Nephron (organoid): ENCODE measurements around the gene GABRG3.

ENCODE experiments used
- H3K27ac Mint-ChIP-seq, 3 experiments: 2 replicates each; pipeline ENCODE4 v1.8.0; 2020; ENCODE audit warnings: mixed read lengths in 3 of 3, mild to moderate bottlenecking in 2 of 3, moderate library complexity in 1 of 3
- H3K27me3 Mint-ChIP-seq: 2 replicates; pipeline ENCODE4 v1.8.0; 2021; ENCODE audit warnings: low read depth, mild to moderate bottlenecking, moderate library complexity, mixed read lengths
- H3K36me3 Mint-ChIP-seq: 2 replicates; pipeline ENCODE4 v1.8.0; 2020; ENCODE audit warnings: low read depth, mixed read lengths
- H3K4me1 Mint-ChIP-seq: 2 replicates; pipeline ENCODE4 v1.8.0; 2020; ENCODE audit warnings: mixed read lengths
- H3K4me3 Mint-ChIP-seq, 3 experiments: 2 replicates each; pipeline ENCODE4 v1.8.0; 2020; ENCODE audit warnings: mild to moderate bottlenecking in 3 of 3, mixed read lengths in 3 of 3, moderate library complexity in 2 of 3
- H3K9me3 Mint-ChIP-seq: 2 replicates; pipeline ENCODE4 v1.8.0; 2020; ENCODE audit warnings: mixed read lengths
- TF ChIP-seq, protein P1 (sequence below), 3 experiments: fragments of 200-600 bp; sonication (generic); IDR thresholded peaks; one replicate each; pipeline ENCODE4 v1.5.0; 2021; ENCODE audit warnings: antibody characterized with exemption in 3 of 3; ENCODE audit not compliant: unreplicated experiment in 3 of 3

Gene GABRG3

DNA sequence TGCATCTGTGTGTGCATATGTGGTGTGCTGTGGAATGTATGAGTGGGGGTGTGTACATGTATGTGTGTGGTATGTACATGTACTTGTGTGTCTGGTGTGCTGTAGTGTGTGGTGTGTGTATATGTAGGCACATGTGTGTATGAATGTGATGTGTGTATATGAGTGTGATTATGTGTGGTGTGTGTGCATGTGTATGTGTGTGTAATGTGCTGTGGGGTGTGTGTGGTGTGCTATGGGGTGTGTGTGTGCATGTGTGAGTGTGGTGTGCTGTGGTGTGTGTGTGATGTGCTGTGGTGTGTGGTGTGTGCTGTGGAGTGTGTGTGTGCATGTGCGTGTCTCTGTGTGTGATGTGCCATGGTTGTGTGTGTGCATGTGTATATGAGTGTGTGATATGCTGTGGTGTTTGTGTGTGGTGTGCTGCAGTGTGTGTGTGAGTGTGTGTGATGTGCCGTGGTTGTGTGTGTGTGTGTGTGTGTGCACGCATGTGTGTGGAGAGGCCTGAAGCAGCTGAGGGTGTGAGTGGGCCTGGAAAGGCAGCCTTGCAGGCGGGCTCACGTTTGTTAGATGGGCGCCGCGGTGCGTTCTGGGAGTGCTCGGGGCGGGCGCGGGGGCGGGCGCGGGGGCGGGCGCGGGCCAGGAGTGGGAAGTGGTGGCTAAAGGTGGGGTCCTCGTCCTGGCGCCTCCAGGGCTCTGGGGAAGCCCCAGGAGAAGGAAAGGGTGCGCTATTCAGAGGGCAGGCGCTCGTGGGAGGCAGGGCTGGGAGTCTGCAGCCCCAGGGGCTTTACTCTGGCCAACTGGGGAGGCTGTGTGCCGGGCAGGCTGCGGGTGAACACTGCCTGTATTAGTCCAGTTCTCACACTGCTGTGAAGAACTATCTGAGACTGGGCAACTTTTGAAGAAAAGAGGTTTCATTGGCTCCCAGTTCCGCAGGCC is 116.9 kb downstream of the GABRG3 start:
- Mint-ChIP-seq H3K4me3 (no peak overlapping the region), H3K36me3 (no peaks in the 10 kb centered on the region), H3K9me3 (peaks cover 6% of the 10 kb centered on the region), H3K4me1 (peaks cover 32% of the 10 kb centered on the region), H3K27me3 (no peaks in the 10 kb centered on the region), H3K27ac (no peak overlapping the region)
- TF ChIP-seq, protein P1, sequence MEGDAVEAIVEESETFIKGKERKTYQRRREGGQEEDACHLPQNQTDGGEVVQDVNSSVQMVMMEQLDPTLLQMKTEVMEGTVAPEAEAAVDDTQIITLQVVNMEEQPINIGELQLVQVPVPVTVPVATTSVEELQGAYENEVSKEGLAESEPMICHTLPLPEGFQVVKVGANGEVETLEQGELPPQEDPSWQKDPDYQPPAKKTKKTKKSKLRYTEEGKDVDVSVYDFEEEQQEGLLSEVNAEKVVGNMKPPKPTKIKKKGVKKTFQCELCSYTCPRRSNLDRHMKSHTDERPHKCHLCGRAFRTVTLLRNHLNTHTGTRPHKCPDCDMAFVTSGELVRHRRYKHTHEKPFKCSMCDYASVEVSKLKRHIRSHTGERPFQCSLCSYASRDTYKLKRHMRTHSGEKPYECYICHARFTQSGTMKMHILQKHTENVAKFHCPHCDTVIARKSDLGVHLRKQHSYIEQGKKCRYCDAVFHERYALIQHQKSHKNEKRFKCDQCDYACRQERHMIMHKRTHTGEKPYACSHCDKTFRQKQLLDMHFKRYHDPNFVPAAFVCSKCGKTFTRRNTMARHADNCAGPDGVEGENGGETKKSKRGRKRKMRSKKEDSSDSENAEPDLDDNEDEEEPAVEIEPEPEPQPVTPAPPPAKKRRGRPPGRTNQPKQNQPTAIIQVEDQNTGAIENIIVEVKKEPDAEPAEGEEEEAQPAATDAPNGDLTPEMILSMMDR (IDR thresholded peaks at IDR 0.05; ENCODE audit: unreplicated experiment in 3 of 3), result no peak

DNA sequence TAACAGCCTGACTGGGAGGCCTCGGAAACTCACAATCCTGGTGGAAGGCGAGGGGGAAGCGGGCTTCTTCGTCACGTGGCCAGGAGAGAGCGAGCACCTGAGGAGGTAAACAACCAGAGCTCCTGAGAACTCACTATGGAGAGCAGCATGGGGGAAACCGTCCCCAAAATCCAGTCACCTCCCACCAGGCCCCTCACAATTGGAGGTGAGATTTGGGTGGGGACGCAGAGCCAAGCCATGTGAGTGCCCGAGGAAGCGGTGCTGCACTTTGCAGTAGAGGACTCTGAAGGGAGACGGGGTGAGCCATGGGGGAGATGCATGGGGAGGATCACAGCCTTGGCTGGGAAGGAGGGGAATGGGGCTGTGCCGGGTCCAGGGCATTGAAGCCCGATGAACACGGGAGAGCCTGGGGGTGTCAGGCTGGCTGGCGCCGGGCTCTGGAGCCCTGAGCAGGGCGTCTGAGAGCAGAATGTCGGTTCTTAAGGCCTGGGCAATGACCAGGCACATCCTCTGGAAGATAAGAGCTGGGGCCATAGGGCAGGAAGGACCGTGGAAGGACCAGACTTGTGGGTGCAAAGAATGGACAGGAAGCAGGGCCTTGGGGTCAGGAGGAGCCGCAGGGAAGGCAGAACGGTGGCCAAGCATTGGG is 117.7 kb downstream of the GABRG3 start:
- TF ChIP-seq, protein P1 (IDR thresholded peaks at IDR 0.05; ENCODE audit: unreplicated experiment in 3 of 3), result no peak
- H3K9me3 Mint-ChIP-seq, result peaks cover 6% of the 10 kb centered on the region
- H3K4me3 Mint-ChIP-seq, result no peak overlapping the region
- H3K4me1 Mint-ChIP-seq, result peaks cover 34% of the 10 kb centered on the region
- no peaks in the 10 kb centered on the region for H3K27me3 Mint-ChIP-seq
- H3K27ac Mint-ChIP-seq, result no peak overlapping the region
- H3K36me3 Mint-ChIP-seq, result no peaks in the 10 kb centered on the region

DNA sequence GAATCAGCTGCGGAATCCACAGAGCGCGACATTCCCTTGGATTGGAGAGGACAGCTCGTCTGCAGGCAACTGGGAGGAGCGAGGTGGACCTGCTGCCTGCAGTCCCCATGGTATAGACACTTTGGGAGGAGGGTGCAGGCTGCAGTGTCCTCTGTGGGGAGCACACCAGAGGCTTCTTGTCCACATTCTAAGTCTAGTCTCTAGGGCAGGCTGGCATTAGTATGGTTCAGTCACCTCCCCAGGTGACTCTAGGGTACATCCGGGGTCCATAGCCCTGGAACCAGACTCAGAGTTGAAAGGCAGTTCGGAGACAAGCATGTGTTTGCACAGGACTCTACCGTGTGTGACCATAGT is 118.2 kb downstream of the GABRG3 start:
- TF ChIP-seq, protein P1 (IDR thresholded peaks at IDR 0.05; ENCODE audit: unreplicated experiment in 3 of 3), result no peak
- peaks cover 36% of the 10 kb centered on the region for H3K4me1 Mint-ChIP-seq
- no peaks in the 10 kb centered on the region for H3K27me3 Mint-ChIP-seq
- no peak overlapping the region for H3K27ac Mint-ChIP-seq
- H3K36me3 Mint-ChIP-seq, result no peaks in the 10 kb centered on the region
- no peak overlapping the region for H3K4me3 Mint-ChIP-seq
- H3K9me3 Mint-ChIP-seq, result peaks cover 6% of the 10 kb centered on the region

DNA sequence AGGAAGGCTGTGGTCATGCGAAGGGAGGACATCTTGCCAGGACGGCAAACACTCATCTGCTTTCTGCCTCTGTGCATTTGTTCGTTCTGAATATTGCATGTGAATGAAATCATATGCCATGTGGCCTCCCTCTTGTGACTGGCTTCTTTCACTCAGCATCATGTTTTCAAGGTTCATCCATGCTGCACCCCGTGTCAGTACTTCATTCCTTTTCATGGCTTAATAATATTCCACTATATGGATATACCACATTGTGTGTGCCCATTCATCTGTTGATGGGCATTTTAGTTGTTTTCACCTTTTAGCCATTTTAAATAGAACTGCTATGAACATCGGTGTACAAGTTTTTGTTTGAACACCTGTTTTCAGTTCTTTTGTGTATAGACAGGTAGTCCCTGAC is 118.7 kb downstream of the GABRG3 start:
- peaks cover 40% of the 10 kb centered on the region for H3K4me1 Mint-ChIP-seq
- no peak overlapping the region for H3K27ac Mint-ChIP-seq
- H3K36me3 Mint-ChIP-seq, result no peaks in the 10 kb centered on the region
- H3K4me3 Mint-ChIP-seq, result no peak overlapping the region
- H3K27me3 Mint-ChIP-seq, result no peaks in the 10 kb centered on the region
- peaks cover 6% of the 10 kb centered on the region for H3K9me3 Mint-ChIP-seq
- TF ChIP-seq, protein P1 (IDR thresholded peaks at IDR 0.05; ENCODE audit: unreplicated experiment in 3 of 3), result no peak

DNA sequence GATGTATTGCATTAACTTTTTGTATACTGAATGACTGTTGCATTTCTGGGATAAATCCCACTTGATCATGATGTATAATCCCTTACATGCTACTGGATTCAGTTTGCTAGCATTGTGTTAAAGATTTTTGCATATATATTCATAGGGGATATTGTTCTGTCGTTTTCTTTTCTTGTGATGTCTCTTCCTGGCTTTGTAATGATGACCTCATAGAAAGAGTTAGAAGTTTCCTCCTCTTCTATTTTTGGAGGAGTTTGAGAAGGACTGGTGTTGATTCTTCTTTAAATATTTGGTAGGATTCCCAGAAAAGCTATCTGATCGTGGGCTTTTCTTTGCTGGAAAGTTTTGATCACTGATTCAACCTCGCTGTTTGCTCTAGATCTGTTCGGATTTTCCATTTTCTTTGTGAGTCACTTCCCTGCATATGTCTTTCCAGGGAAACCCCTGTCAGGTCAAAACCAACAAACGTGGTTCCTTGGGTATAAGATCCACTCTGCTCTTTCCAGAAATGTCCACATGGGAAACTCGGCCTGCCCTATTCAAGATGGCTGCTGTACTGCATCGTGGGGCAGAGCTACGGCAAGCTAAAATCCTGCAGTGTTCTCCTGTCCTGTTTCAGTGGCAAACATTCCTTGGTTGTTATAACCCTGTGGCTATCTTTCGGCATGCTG is 120.4 kb downstream of the GABRG3 start:
- no peaks in the 10 kb centered on the region for H3K27me3 Mint-ChIP-seq
- no peak overlapping the region for H3K4me3 Mint-ChIP-seq
- peaks cover 6% of the 10 kb centered on the region for H3K9me3 Mint-ChIP-seq
- no peaks in the 10 kb centered on the region for H3K36me3 Mint-ChIP-seq
- H3K27ac Mint-ChIP-seq, result peak overlapping the region in 2 of 3 experiments; percentile 68 to 93
- H3K4me1 Mint-ChIP-seq, result peaks cover 47% of the 10 kb centered on the region
- TF ChIP-seq, protein P1 (IDR thresholded peaks at IDR 0.05; ENCODE audit: unreplicated experiment in 3 of 3), result no peak
